Peyer's patch (tissue), 4 donors: ENCODE data around the gene RAI14.

ENCODE experiments used
- CTCF ChIP-seq, 6 experiments: fragments of 450-650 bp in 4 of 6; fragments of 200-600 bp in 2 of 6; sonication (generic) in 1 of 6; IDR thresholded peaks; one replicate each; pipeline ENCODE4 v1.5.1; 2017 to 2019; ENCODE audit warnings: antibody characterized with exemption in 6 of 6, mild to moderate bottlenecking in 3 of 6, moderate library complexity in 1 of 6
- POLR2A ChIP-seq, 2 donors: fragments of 450-650 bp; IDR thresholded peaks; one replicate each; pipeline ENCODE4 v1.5.1; 2017; ENCODE audit warnings: antibody characterized with exemption in 2 of 2, mild to moderate bottlenecking in 2 of 2, moderate library complexity in 2 of 2

GRCh38 chr5:34694685-34695084 is 38.6 kb downstream of the RAI14 start:
- TF ChIP-seq CTCF (IDR thresholded peaks at IDR 0.05) (no peak), POLR2A (IDR thresholded peaks at IDR 0.05) (no peak)
